GM21528 (cell line): ENCODE measurements around the gene NUDT3.
"Not testable (repeated sequence)": the region's sequence is repeated elsewhere in the genome, so short reads cannot be mapped to it uniquely, and the experiment has no call there.

Experiments used
- ATAC-seq: cut with Tn5 transposase; IDR thresholded peaks from one replicate; pipeline ENCODE4 v1.9.1; 2021; ENCODE audit warnings: mild to moderate bottlenecking, moderate library complexity; ENCODE audit not compliant: unreplicated experiment, low FRiP score

The NUDT3 gene

DNA sequence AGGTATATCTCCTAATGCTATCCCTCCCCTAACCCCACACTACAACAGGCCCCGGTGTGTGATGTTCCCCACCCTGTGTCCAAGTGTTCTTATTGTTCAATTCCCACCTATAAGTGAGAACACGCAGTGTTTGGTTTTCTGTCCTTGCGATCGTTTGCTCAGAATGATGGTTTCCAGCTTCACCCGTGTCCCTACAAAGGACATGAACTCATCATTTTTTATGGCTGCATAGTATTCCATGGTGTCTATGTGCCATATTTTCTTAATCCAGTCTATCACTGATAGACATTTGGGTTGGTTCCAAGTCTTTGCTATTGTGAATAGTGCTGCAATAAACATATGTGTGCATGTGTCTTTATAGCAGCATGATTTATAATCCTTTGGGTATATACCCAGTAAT lies 20.6 kb downstream of the NUDT3 start:
- ATAC-seq = not testable (repeated sequence)

GRCh38 chr6:34370361-34370760 lies 22.1 kb downstream of the NUDT3 start:
- ATAC-seq = no peak

GRCh38 chr6:34369385-34369784 lies 23.1 kb downstream of the NUDT3 start:
- no peak for ATAC-seq

- ATAC-seq = no peak
These were observed 25.9 kb downstream of the NUDT3 start for GRCh38 chr6:34366639-34366921.

DNA sequence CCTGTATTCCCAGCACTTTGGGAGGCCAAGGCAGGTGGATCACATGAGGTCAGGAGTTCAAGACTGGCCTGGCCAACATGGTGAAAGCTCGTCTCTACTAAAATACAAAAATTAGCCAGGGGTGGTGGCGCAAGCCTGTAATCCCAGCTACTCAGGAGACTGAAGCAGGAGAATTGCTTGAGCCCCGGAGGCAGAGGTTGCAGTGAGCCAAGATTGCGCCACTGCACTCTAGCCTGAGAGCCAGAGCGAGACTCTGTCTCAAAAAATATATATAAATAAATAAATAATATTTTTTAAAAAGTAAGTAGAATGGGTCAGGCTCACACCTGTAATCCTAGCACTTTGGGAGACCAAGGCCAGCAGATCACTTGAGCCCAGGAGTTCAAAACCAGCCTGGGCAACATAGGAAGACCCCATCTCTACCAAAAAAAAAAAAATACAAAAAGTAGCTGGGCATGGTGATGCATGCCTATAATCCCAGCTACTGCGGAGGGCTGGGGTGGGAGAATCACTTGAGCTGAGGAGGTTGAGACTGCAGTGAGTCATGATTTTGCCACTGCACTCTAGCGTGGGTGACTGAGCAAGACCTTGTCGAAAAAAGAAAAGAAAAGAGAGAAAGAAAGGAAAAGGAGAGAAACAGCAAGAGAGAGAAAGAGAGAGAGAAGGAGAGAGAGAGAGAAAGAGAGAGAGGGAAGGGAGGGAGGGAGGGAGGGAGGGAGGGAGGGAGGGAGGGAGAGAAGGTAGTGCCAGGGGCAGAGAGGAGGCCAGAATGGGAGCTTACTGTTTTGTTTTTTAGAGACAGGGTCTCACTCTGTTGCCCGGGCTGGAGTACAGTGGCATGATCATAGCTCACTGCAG lies 26.5 kb downstream of the NUDT3 start:
- not testable (repeated sequence) for ATAC-seq

DNA sequence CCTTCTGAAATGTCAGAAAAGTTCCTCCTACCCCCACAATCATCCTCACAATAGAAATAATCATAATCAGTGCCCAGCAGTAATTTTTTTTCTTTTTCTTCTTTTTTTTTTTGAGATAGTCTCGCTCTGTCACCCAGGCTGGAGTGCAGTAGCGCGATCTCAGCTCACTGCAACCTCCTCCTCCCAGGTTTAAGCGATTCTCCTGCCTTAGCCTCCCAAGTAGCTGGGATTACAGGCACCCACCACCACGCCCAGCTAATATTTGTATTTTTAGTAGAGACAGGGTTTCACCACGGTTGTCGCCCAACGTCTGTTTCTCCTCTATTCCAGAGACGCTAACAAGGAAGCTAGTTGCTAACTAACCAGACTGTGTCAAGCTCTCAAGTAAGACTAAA lies 28.8 kb downstream of the NUDT3 start:
- ATAC-seq = not testable (repeated sequence)

GRCh38 chr6:34362909-34363680 lies 29.4 kb downstream of the NUDT3 start:
- no peak for ATAC-seq

DNA sequence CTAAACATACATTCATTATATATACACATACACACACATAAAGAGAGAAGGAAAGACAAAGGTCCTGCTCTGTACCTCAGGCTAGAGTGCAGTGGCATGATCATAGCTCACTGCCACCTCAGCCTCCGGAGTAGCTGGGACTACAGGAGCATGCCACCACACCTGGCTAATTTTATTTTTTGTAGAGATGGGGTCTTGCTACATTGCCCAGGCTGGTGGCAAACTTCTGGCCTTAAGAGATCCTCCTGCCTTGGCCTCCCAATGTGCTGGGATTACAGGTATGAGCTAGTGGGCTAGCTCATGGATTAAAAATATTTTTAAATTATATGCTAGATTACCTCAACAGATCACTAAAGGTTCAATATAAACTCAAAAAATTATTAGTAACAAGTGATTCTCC lies 30.3 kb downstream of the NUDT3 start:
- ATAC-seq = no peak

DNA sequence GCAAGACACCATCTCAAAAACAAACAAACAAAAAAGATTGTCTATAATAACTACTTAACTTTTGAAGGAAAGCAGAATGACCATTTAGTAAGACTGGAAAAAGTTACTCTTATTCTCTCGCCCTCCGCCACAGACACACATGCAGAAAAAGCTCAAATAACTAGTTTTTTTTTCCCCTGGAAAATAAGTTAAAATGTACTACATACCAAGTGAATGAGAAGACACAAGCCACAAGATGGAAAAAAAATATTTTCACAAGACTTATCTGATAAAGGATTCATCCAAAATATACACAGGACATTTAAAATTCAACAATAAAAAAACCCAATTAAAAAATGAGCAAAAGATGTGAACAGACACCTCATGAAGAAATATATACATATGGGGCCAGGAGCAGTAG lies 31.9 kb downstream of the NUDT3 start:
- no peak for ATAC-seq

- no peak for ATAC-seq
These were observed 32.9 kb downstream of the NUDT3 start for GRCh38 chr6:34359418-34360158.

GRCh38 chr6:34358389-34358905 lies 34.0 kb downstream of the NUDT3 start:
- no peak for ATAC-seq

- ATAC-seq = no peak
These were observed 34.5 kb downstream of the NUDT3 start for GRCh38 chr6:34357937-34358336.

DNA sequence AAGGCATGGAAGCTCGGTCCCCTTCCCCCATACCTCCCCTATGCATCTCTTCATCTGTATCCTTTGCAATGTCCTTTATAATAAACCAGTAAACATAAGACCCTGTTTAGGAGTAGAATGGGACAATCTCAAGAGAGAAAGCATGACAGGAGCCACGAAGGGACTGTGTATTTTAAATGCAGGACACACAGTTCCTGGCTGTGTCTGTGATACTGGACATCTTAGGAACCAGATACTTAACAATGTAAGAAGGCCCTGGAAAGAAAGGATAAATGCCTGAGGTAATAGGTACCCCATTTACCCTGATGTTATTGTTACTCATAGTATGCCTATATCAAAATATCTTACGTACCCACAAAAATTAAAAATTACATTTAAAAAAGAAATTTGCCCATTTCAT lies 36.6 kb downstream of the NUDT3 start:
- no peak for ATAC-seq

DNA sequence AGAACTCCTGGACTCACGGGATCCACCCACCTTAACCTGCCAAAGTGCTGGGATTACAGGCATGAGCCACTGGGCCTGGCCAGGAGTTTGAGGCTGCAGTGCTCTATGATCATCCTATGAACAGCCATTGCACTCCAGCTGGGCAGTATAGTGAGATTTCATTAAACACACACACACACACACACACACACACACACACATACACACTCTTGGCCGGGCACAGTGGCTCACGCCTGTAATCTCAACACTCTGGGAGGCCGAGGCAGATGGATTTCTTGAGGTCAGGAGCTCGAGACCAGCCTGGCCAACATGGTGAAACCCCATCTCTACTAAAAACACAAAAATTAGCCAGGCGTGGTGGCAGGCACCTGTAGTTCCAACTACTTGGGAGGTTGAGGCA lies 38.2 kb downstream of the NUDT3 start:
- not testable (repeated sequence) for ATAC-seq

GRCh38 chr6:34353530-34353929 lies 38.9 kb downstream of the NUDT3 start:
- not testable (repeated sequence) for ATAC-seq

GRCh38 chr6:34352305-34352937 lies 40.0 kb downstream of the NUDT3 start:
- no peak for ATAC-seq

DNA sequence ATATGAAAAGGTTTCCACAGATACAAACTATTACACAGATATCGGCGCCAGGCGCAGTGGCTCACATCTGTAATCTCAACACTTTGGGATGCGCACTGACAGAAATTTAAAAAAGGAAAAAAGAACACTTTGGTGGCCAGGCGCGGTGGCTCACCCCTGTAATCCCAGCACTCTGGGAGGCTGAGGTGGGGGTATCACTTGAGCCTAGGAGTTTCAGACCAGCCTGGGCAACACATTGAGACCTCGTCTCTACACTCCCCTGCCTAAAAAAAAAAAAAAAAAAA lies 41.6 kb downstream of the NUDT3 start:
- no peak for ATAC-seq

DNA sequence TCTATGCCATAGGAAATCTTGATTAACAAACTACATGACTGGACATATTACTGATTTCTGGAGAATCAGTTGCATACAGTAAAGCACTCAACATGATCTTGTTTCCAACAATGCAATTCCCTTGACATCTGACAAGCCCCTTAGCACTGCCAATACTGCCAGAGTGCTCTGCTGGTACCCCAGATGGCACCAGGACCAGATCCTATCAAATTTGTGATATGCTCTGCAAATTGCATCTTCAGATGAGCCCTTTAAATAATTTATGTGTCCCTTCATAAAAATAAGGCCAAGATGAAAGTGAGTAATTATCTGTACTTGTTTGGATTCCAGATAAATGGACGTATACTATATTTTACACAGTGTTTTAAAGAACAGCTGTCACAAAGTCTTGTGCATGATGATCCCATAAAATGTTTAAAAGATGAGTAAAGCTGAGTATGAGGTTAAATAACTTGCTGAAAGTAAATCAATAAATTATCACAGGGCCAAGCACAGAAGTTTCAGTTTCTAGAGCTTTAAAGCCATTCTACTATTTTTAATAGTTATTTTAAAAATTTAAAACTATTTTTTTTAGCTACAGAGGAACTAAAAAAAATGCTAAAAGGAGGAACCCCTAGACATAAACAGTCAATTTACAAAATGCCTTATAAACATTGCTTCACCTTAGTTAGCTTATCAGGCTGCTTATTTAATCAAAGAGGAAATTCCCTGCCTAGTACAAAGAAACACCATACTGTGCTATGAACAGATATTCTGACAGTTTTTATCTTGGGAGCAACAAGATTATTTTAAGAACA lies 42.1 kb downstream of the NUDT3 start:
- no peak for ATAC-seq

GRCh38 chr6:34349211-34349610 lies 43.3 kb downstream of the NUDT3 start:
- no peak for ATAC-seq

- no peak for ATAC-seq
These were observed 45.2 kb downstream of the NUDT3 start for GRCh38 chr6:34347303-34347702.
